NCI-H524 (cell line): ENCODE data around the gene PAQR3.
"Not testable (repeated sequence)": the region's sequence is repeated elsewhere in the genome, so short reads cannot be mapped to it uniquely, and the experiment has no call there.

ENCODE experiments used
- DNase-seq, 2 experiments: peaks; one replicate each; lab custom pipeline; 2025; lab: John Stamatoyannopoulos, UW

Gene PAQR3

DNA sequence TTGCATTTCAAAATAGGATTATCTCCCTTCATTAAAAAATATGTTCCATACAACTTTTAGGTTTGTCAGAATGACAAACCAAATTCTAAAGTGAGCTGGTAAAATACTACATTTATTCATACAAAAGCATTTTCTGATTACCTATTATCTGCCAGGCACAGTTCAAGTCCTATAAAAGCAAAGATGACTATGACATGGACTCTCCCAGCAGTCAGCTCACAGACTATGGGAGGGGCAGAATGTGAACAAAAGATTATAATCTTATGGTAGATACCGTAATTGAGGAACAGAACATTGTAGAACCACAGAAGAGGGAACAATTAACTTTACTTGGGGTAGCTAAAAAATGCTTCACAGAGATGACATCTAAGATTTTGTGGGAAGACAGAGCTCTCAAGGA is 12.4 kb downstream of the PAQR3 start:
- no peak for DNase-seq

DNA sequence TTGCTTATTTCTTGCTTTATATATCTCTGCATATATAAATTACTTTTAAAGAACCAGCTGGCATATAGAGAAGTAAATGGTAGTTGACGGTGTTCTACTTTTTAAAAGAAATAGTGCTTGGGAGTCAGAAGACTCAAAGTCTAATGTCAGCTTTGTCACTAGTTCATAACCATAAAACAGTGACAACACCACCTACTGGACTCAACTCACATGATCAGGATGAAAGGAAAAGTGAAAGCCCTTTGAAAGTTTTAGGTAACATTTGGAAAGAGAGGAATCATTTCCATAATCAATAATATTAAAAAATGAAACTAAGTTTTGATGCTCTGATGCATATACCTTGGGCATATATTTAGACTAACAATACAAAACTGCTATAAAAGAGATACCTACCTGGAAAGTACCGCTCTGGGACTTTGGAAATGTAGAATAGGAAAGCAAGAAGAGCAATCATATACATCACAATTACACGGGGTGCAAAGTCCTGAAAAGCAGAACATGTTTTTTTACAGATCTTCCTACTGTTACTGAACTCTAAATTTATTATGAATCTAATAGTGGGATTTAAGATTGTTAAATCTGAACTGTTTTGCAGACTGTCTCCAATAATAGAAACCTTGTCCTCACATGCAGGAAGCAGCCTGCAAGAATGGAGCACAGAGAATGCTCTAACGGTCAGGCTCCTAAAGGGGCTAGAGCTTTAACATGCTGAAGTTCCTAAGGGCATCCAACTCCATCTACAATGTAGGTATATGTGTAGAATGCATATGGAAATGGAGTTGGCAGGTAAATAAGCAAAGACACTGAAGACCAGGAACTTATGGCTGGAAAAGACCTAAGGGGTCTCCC is 15.6 kb downstream of the PAQR3 start:
- DNase-seq, result no peak

DNA sequence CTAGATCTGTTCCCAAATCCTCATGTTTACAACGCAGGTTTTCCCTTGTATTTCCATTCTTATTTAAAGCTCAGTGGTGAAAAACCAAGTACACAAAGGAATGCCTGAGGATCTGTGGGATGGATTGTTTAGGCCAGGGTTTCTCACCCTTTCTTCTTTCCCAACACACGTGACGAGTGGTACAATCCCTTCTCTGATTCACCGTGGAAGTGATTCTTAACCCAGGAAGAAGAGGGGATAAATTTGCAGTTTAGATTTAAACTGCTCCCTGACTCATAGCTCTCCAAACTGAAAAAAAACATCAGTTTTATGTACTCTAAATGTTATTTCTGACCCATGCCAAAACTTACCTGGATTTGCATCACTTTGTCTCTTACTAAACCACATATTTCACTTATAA is 17.0 kb downstream of the PAQR3 start:
- no peak for DNase-seq

DNA sequence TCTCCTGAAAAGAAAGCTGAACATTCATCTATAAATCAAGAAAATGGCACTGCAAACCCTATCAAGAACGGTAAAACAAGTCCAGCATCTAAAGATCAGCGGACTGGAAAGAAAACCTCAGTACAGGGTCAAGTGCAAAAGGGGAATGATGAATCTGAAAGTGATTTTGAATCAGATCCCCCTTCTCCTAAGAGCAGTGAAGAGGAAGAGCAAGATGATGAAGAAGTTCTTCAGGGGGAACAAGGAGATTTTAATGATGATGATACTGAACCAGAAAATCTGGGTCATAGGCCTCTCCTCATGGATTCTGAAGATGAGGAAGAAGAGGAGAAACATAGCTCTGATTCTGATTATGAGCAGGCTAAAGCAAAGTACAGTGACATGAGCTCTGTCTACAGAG is 28.6 kb downstream of the PAQR3 start:
- no peak for DNase-seq

DNA sequence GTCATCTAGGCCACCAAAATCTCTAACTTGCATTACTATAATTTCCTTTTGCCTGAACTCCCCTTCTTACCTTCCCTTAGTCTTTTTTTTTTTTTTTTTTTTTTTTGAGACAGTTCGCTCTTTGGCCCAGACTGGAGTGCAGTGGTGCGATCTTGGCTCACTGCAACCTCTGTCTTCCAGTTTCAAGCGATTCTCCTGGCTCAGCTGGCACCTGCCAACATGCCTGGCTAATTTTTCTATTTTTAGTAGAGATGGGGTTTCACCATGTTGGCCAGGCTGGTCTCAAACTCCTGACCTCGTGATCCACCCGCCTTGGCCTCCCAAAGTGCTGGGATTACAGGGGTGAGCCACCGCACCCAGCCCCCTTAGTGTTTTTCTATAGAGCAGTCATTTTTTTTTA is 30.3 kb downstream of the PAQR3 start:
- DNase-seq, result not testable (repeated sequence)

DNA sequence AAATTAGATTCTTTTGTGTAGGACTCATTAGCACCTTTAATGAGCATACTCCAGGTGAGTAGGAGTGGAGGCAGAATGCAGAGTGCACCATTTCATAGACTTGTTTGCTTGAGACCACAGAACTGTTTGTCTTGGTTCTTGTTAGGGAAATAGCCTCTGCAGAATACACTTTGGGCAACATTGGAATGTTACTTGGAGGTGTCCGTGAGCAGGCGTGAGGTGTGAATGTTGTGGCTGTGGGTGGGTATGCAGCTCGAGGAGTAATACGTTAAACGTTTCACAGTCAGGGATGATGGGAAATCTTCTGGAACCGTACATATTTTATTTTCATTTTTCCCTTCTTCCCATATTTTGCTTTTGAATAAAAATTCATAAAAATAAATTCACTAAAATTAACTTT is 31.6 kb downstream of the PAQR3 start:
- no peak for DNase-seq

DNA sequence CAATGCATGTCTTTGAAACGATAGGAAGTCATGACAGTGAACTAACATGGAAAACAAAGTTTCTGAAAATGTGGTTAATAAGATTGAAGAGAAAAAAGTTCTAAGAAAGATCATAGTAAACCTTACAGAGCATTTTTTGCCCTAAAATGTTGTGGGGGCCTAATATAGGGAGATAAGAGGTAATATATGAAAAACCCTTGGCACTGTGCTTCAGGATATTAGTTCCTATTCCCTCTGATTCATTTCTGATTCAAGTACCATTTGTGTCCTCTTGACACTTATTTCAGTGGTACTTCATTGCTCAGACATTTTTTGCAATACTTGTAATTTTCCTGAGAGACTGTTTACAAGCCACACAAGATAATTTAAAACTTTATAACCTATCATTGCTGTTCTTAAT is 35.1 kb downstream of the PAQR3 start:
- DNase-seq, result no peak

DNA sequence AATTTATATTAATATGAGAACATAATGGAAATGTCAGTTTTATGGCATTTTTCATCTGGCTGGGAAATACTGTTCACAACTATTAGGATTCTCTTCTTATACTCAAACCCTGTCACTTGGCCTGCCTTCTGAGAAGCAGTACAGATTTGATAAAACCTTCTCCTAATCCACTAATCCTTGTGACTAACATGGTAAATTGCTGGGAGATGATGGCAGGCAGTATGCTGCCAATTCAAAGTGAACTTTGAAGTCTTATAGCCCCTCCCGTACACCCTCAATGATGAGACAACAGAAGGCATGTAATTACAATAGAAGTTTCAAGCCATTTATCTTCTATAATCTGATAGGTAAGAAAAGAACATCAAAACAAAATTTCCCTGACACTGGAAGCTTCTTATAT is 36.9 kb downstream of the PAQR3 start:
- peak; percentile 56 to 88 for DNase-seq

DNA sequence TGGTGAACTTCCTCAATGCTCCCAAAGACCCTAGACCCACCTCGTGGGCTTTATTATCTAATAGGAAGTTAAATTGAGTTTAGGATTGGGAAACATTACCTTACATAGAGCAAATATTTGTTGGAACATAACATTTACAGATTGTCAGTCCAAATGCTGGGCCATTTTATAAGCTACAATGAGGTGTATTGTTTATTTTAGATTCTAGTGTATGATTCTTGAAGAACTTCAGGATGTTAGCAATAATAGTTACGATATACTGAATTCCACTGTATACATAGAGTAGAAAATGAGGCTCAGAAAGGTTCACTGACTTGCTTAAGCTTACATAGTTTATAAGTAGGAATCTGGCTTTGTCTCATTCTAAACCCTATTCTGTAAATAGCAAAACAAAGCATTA is 37.4 kb downstream of the PAQR3 start:
- DNase-seq, result no peak

DNA sequence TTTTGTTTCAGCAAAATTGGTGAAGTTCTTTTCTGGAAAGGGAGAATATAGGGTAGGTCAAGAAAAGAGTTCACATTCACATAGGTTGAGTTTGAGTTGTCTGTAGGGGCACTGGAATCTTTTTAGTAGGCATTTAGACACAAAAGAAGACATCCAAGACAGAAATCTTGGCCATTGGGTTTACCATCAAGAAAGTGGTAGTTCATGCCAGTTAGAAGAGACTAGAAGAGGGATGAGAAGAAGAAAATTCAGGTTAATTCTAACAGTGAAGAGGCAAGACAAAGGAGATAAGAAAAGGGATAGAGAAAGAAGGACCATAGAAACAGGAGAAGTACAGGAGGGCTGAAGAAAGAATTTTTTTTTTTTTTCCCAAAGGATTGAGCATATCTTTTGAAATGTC is 39.9 kb downstream of the PAQR3 start:
- DNase-seq, result no peak

DNA sequence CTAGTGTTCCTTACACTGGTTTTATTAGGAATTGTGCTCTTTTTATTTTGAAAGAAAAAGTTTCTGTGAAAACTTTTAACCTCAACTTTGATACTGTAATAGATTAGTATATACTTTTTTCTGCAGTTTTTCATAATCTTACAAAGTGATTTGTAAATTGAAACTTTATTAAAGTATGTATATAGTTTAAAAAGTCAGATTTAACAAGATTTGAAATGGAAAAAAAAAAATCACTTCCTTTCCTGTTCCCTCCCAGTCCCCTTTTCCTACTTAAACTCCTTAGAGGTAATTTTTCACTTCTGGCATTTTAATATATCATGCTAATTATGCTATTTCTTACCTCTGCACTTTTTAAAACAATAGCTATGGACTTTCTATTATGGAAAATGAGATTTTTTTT is 49.3 kb downstream of the PAQR3 start:
- no peak for DNase-seq

DNA sequence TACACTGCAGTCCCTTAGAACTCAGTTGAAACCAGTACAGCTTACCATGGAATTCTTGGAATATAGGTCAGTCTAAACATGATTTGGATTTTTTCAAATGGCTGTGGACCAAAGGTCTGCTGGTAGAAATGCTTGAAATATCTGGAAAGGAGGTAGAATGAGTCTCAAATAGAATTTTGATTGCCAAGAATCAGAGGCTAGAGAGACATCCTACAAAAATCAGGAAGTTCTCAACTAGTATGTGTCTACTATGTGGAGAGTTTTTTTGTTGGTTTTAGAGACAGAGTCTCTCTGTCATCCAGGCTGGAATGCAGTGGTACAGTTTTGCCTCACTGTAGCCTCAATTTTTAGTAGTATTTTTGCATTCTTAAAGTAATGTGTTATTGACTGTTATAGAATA is 53.6 kb downstream of the PAQR3 start:
- no peak for DNase-seq

DNA sequence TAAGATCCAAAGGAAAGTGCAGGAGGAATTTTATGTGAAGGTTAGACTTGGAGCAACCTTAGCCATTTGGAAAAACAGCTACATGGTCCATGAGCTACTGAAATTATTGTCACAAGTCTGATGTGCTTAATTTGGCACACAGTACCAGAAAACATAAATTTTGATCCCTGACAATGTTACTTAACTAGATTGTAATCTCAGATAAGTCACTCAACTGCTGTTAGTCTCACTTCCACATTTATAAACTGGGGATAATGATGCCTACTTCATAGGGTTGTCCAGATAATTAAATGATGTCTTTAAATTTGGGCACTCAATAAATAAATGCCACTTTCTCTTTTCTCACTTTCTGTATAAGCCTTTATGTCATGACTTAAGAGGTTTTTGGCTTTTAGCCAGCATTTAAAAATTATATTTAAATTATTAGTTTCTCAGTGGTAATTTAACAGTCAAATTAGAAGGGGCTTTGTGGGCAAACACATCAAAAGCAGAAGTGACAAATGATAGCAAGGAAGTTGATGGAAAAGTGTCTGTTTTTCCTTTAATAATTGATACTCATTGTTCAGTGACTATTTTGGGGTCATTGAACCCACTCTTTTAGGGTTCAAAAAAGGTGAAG is 58.3 kb downstream of the PAQR3 start:
- DNase-seq, result no peak

DNA sequence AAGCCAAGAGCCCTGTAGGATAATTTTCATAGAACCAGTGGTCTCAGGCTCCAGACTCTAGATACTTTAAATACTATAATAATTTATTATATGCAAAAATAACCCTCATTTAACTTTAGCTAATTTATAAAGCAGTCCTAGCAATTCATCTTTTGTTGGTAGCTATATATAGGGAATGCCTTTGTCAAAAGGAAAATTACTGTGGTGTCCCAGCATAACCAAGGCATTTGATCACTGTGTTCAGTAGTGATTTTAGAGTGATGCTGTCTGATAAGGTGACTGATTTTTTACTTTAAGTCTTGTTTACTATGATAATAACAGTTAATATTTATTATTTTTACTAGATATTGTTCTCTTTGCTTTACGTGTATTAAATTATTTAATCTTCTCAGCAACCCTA is 61.2 kb downstream of the PAQR3 start:
- no peak for DNase-seq

DNA sequence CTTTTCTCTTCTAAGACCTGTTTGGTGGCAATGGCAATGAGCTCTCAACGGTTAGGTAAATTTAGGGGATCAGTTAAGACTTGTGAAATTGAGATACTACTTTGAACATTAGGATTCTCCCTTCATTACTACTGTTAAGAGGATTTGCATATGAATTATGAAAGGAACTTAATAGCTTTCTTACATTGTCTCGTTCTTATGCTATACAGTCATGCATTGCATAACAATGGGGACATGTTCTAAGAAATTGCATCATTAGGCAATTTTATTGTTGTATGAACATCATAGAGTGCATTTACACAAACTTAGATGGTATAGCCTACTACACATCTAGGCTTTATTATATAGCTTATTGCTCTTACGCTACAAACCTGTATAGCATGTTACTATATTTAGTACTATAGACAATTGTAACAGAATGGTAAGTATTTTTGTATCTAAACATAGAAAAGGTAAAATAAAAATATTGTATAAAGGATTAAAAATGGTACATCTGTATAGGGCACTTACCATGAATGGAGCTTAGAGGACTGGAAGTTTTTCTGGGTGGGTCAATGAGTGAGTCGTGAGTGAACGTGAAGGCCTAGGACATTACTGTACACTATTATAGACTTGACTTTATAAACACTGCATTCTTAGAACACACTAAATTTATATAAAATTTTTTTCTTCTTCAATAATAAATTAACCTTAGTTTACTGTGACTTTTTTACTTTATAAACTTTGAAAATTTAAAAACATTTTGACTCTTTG is 62.5 kb downstream of the PAQR3 start:
- DNase-seq, result no peak

DNA sequence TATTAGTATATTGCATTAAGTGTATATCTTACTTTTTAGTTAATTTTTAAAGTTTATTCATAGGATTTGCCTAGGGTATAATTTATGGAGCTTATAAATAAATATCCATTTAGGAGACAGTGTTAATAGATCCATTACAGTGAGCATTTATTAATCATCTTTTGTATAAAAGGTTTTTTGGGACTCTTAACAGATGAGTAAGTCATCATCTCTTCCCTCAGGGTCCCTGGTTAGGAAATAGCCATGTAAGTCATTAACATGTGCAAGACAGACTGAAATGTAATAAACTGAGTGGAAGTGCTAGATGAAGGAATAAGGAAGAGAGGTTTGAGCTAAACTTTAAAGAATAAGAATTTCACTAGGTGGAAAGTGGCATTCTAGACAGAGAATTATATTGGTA is 69.2 kb downstream of the PAQR3 start:
- DNase-seq, result no peak

DNA sequence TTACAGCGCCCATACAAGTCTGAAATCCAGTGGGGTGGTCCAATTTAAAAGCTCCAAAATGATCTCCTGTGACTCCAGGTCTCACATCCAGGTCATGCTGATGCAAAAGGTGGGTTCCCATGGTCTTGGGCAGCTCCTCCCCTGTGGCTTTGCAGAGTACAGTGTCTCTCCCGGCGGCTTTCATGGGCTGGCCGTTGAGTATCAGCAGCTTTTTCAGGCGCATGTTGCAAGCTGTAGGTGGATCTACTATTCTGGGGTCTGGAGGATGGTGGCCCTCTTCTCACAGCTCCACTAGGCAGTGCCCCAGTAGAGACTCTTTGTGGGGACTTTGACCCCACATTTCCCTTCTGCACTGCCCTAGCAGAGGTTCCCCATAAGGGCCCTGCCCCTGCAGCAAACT is 70.5 kb downstream of the PAQR3 start:
- DNase-seq, result not testable (repeated sequence)

DNA sequence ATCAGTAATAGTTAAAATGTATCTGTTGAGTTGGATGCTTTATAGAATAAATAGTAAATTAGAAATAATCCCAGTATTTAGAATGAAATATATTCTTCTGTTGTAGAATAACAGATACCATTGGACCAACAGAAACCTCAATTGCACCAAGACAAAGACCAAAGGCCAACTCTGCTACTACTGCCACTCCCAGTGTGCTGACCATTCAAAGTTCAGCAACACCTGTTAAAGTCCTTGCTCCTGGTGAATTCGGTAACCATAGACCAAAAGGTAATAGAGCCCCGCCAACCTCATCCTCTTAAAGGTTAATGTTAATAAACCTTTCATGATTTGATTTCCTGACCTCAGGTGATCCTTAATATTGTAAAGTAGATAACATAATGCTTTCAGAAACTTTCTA is 73.8 kb downstream of the PAQR3 start:
- no peak for DNase-seq

DNA sequence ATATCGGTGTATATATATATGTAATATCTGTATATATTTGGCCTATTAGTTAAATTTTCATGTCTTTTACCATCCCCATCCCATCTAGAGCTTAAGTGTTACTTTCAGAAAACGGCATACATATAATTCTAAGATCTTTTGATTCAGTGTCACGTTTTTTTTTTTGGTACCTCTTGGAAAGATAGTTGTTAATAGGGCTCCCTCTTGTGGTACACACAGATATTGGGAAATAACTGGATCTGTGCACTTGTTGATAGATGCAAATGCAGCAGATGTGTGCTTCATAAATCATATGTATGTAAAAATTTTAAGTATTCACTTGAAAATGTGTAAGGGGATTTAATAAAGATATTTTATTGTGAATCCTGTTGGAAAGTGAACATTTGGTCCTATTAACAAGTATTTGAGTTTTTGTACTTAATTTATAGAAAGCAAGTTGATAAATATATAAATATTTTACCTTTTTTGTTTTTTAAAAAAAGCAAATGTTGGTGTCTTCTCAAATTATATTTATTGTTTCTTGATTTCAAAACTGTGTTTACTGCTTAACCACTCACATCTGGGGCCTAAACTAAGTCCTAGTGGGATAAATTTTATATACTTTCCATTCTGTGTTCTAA is 74.7 kb downstream of the PAQR3 start:
- peak; percentile 10 to 70 for DNase-seq

DNA sequence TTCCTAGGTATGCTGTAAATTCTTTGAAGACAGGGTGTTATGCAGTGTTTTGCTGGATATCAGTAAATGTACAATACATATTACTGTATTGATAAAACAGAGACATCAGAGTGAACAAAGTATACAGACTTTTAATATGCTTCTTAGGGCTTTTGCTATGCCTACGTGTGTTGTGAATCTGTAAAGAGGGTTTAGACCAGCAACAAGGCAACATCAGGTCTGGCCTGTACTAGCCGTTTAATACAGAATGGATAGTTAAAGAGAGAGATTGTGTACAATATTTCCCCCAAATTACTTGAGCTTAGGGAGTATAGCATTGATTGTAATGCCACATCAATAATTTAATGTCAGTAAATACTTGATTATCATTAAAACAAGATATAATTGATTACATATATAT is 75.2 kb downstream of the PAQR3 start:
- no peak for DNase-seq

DNA sequence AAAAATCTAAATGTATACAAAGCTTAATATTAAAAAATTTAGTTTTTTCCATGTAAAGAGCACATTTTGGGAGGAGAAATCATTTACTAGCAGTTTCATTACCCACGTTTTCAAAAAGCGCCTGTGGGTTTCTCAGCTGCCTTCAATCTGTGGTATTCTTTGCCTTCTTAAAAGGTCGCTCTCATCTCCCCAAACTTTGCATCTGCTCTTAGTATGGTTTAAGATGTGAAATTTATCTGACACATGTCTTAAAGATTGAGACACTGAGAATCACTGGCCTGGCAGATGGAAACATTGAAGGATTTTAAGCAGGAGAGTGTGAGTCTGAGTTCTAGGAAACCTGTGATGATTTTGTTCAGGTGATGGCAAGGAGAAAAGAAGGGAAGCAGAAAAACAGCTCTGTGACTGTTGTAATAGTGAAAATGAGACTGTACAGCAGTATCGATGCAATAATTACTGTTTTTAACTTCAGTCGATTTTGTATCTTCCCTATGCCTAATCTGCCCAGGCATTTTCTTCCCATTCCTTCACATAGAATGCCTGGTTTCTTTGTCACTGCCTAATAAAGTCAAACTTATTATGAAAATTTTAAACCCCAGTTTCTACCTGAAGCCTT is 75.9 kb downstream of the PAQR3 start:
- no peak for DNase-seq

DNA sequence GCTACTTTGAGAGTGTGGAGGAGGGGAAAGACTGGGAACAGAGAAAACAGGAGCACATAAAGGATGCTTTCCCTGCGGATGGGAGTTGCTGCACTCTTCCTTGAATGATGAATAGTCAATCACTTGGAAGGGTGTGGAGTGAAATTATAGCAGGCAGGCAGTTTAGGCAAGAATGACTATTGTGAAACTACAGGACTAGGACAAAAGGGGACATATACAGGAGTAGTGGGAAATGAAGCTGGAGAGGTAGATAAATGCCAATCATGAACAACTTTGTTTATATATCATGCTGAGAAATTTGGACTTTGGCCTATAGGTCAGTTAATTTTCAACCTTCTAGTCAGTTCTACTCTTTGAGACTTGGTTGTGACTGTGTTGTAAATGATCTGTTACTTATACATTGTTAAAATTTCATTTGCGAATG is 76.9 kb downstream of the PAQR3 start:
- DNase-seq, result no peak
